Coronary artery (tissue), 2 donors: ENCODE results near the gene EQTN.
A peak's percentile ranks its signal among the peaks of the same experiment; 100 is the strongest.

Experiments
- DNase-seq: peaks from one replicate; pipeline ENCODE4 v3.0.0-alpha.2; 2017; ENCODE audit warnings: low spot score
- H3K27ac ChIP-seq, 2 donors: fragments of 200-600 bp; sonication (generic); one replicate each; pipeline ENCODE4 v1.5.1; 2016 to 2019
- H3K4me3 ChIP-seq: fragments of 200-600 bp; sonication (generic); 2 replicates; pipeline ENCODE4 v1.5.1; 2016; ENCODE audit warnings: mild to moderate bottlenecking, moderate library complexity
- TF ChIP-seq, protein P1 (sequence below): fragments of 200-600 bp; sonication (generic); IDR thresholded peaks from one replicate; pipeline ENCODE4 v1.5.1; 2019; ENCODE audit warnings: antibody characterized with exemption

The EQTN gene

DNA sequence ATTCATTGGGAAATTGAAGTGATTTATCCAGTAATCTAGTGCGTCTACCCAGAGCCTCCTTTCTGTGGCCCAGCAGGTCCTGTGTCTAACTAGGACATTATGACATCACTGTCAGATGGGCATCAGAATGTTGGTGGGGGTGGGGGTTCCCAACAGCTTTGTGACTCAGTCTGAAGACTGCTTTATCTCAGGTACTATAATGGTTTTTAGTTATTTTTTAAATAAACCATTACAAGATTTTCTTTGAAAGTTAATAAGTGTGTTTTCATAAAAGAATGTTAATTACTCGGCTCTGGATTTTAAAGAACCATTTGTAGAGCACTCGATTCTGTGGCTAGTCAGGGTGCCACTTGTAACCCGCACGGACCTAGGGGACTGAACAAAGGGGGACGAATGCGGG, at the start of gene EQTN:
TSS of gene EQTN (minus strand) at position 101 of the 400 bp plus-strand sequence. CDS start at position 6, 95 bp downstream.
- no peak for DNase-seq
- Histone ChIP-seq H3K4me3 (no peak within 1 kb of the TSS), H3K27ac (no peak within 1 kb of the TSS)
- TF ChIP-seq, protein P1, sequence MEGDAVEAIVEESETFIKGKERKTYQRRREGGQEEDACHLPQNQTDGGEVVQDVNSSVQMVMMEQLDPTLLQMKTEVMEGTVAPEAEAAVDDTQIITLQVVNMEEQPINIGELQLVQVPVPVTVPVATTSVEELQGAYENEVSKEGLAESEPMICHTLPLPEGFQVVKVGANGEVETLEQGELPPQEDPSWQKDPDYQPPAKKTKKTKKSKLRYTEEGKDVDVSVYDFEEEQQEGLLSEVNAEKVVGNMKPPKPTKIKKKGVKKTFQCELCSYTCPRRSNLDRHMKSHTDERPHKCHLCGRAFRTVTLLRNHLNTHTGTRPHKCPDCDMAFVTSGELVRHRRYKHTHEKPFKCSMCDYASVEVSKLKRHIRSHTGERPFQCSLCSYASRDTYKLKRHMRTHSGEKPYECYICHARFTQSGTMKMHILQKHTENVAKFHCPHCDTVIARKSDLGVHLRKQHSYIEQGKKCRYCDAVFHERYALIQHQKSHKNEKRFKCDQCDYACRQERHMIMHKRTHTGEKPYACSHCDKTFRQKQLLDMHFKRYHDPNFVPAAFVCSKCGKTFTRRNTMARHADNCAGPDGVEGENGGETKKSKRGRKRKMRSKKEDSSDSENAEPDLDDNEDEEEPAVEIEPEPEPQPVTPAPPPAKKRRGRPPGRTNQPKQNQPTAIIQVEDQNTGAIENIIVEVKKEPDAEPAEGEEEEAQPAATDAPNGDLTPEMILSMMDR: no peak

DNA sequence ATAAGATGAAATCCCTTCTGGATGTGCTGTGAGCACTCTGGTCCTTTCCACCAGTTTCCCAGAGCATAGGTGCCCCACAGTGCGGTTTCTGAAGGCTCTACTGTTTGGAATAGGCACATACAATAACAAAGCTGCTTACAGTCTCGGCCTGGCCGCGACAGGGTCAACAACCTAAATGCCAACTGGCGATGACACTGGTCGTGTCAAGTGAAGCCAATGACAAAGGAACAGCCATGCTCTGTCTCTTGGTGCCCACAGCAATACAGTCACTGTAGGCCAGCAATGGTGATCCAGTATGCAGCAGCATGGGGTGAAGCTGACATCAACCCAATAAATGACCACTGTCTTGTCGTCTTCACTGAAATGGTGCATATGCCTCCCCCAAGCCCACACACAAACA, 47.8 kb upstream of the EQTN start:
- DNase-seq: no peak
- H3K27ac ChIP-seq: no peak overlapping the region
- TF ChIP-seq, protein P1: no peak
- no peak overlapping the region for H3K4me3 ChIP-seq

DNA sequence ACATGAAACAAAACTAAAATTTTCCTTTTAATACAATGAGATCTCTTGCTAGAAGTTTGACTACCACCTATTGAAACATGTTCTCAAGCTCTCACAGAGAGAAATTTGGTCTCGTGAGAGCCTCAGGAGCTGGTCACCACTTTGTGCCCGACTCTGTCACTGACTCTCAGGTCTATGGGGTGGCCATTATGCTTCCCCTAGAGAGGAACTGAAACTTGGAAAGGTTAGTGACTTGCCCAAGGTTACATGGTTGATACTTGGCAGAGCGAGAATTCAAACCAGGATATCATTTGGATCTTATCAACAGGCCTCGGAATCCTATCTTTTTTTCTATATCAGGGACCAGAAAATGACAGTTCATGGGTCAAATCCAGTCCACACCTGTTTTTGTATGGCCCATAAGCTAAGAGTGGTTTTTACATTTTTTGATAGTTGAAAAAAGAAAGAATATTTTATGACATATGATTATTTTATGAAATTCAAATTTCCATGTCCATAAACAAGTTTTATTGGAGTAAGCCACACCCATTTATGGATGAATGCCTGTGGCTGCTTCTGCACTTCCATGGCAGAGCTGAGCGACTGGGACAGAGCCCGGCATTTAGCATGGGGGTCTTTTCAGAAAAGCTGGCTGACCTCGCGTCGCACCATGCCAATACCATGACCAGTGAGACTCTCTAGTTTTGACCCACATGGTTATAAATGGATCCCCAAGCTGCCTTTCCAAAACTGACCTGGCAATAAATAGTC, 44.8 kb upstream of the EQTN start:
- Histone ChIP-seq H3K27ac (peak overlapping the region; percentile 22 to 83), H3K4me3 (no peak overlapping the region)
- TF ChIP-seq, protein P1: no peak
- DNase-seq: no peak

DNA sequence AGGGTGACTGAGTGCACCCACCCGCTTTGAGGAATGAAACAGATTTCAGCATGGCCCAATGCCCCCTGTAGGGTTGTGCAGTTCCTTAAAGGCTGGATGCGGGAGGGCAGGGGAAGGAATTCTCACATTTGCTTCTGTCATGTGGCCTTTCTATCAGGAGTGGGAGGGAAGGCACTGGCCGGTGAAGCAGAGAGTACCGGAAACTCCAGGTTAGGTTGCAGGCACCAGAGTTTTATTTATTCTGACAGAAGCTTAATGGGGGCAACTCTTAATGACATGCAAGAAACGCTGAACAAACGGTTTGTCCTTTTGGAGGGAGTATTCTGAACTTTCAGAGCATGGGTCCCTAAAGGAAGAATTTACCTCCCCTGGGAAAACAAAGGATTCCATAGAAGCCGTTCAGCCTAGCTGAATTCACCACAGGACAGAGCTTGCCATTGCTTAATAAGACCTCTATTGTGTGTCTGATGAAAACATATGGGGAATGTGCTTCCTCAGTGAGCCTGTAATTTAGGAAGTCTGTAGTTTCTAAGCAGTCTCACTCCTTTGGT, 44.1 kb upstream of the EQTN start:
- TF ChIP-seq, protein P1: no peak
- DNase-seq: no peak
- peak overlapping the region; percentile 22 to 83 for H3K27ac ChIP-seq
- no peak overlapping the region for H3K4me3 ChIP-seq

DNA sequence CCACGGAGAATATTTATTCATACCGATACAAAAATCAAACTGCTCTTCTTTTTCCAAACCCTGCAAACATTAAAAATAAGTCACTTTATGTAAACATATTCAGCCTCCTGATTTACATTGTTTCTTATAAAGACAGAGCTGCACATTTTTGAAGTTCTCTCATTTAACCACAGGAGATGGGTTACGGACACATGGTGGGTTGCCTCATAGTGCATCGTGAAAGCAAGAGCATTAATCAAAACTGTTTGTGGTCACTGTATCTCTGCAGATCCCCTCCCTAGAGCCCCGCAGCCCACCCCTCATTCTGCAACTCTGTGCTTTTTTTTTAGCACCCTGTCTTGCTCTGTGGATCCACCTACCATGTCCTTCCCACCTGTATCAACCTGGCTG, 43.3 kb upstream of the EQTN start:
- peak overlapping the region; percentile 22 to 83 for H3K27ac ChIP-seq
- no peak for DNase-seq

DNA sequence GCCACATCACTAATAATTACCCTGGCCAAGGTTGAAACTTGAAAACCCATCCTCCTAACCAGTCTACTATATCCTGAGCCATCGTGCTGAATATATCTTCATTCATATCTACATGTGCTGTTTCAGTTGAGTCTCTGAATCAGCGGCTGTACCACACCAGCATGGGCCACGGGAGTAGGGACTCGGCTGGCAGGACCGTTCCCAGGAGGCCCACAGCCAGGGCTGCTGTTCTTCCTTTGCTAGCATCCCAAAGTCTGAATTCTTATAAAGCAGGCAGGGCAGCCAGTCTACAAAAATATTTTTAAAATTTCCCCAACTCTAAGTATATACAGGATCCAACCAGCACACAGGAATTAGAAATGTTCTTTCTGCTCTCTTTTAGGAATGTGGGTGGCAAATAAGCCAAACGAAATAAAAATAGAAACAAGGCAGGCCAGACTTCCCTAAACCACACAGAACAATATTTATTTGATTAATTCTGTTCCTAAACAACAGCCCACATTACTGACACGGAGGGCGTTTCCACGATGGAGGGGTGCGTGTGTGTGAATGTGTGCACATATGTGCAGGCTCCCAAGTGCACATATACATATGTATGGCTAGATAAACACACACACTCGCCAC, 42.8 kb upstream of the EQTN start:
- Histone ChIP-seq H3K4me3 (peak overlapping the region; percentile 42), H3K27ac (peak overlapping the region; percentile 46 to 83)
- TF ChIP-seq, protein P1: no peak
- peak; percentile 80 for DNase-seq

More for the DNA sequence above, 43.3 kb upstream of the EQTN start:
- TF ChIP-seq, protein P1: no peak
- H3K4me3 ChIP-seq: peak overlapping the region; percentile 41
